Stimulated activated CD4-positive, alpha-beta T cell treated with anti-CD3 and anti-CD28 coated beads, Interleukin-2, amount 100 ng/mL, for 4 hours (primary cell): Measurements from ENCODE around the gene ARL17B.
"Not testable (repeated sequence)": the region's sequence is repeated elsewhere in the genome, so short reads cannot be mapped to it uniquely, and the experiment has no call there.

Source experiments
- DNase-seq: peaks from one replicate; pipeline ENCODE4 v3.0.0-alpha.2; 2020; ENCODE audit warnings: low read depth

Gene ARL17B

GRCh38 chr17:46287587-46287986, 74.0 kb downstream of the ARL17B start:
- DNase-seq = not testable (repeated sequence)

GRCh38 chr17:46286764-46287221, 74.8 kb downstream of the ARL17B start:
- peak; percentile 60 for DNase-seq

DNA sequence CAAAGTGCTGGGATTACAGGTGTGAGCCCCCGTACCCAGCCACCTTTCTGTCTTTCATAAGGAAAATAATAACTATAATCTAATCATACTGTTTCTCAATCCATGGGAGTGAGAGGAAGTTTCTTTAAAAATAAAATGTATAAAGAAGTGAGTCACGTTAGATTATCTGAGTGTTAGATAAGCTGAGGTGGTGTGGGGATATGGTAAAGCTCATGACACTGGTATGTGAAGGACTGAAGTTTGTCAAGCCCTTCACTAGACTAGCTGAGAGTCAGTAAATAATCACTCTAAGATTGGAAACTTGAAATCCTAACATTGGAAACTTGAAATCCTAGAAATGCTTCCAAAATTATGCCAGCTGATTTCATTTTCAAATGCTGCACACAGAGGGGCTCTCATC, 76.1 kb downstream of the ARL17B start:
- not testable (repeated sequence) for DNase-seq

DNA sequence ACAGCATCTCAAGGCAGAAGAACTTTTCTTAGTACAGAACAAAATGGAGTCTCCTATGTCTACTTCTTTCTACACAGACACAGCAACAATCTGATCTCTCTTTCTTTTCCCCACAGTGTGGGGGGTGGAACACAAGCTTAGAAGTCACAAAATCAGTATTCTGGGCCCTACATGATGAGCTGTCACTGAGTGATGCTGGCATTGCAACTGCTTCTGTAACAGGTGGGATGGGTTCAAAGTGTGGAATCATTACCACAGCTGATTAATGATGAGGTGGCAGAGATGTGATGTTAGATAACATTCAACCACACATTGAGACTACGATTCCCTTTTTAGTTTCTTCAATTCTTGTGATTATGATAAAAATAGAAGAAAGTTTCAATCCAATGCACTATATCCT, 77.1 kb downstream of the ARL17B start:
- DNase-seq = peak; percentile 59

DNA sequence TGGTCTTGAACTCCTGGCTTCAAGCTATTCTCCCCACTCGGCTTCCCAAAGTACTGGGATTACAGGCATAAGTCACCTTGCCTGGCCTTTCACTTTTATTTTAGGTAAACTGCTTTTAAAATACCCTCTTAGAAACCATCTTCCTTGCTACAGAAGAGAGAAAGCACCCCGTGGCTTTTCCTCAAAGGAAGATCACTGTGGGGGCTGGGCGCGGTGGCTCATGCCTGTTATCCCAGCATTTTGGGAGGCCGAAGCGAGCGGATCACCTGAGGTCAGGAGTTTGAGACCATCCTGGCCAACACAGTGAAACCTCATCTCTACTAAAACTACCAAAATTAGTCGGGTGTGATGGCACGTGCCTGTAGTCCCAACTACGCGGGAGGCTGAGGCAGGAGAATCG, 78.9 kb downstream of the ARL17B start:
- not testable (repeated sequence) for DNase-seq

DNA sequence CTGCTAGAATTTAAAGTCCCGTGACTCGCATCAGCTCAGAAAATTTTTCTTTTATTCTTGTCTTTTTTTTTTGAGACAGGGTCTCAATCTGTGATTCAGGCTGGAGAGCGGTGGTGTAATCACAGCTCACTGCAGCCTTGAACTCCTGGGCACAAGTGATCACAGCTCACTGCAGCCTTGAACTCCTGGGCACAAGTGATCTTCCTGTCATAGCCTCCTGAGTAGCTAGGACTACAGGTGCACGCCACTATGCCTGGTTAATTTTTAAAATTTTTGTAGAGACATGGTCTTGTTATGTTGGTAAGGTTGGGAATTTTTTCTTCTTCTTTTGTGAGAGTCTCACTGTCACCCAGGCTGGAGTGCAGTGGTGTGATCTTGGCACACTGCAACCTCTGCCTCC, 80.2 kb downstream of the ARL17B start:
- DNase-seq = not testable (repeated sequence)

- DNase-seq = not testable (repeated sequence)
Measured at GRCh38 chr17:46276728-46277479, 84.7 kb downstream of the ARL17B start.

DNA sequence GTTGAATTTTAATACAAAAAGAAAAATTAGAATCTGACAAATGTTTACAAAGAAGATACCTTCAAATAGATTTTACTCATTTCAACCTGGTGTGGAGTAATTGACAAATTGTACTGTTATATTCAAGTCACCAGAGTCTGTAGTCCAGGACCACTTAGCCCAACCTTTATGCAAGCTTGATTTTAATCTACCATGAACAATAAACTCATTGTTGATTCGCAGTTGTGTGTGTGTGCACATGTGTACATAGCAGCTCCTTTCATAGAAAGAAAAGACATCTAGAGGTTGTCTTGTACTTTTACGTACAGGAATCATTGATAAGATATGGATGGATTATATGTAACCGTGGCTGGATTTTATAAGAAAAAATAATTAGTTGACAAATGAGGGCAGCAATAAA, 87.3 kb downstream of the ARL17B start:
- no peak for DNase-seq

- no peak for DNase-seq
Measured at GRCh38 chr17:46273541-46274236, 87.9 kb downstream of the ARL17B start.

GRCh38 chr17:46270032-46270431, 91.5 kb downstream of the ARL17B start:
- no peak for DNase-seq

- DNase-seq = peak; percentile 81
Measured at GRCh38 chr17:46266656-46267544, 94.7 kb downstream of the ARL17B start.

GRCh38 chr17:46266063-46266655, 95.4 kb downstream of the ARL17B start:
- not testable (repeated sequence) for DNase-seq

GRCh38 chr17:46264456-46265198, 96.9 kb downstream of the ARL17B start:
- no peak for DNase-seq

GRCh38 chr17:46262271-46262670, 99.3 kb downstream of the ARL17B start:
- DNase-seq = no peak

DNA sequence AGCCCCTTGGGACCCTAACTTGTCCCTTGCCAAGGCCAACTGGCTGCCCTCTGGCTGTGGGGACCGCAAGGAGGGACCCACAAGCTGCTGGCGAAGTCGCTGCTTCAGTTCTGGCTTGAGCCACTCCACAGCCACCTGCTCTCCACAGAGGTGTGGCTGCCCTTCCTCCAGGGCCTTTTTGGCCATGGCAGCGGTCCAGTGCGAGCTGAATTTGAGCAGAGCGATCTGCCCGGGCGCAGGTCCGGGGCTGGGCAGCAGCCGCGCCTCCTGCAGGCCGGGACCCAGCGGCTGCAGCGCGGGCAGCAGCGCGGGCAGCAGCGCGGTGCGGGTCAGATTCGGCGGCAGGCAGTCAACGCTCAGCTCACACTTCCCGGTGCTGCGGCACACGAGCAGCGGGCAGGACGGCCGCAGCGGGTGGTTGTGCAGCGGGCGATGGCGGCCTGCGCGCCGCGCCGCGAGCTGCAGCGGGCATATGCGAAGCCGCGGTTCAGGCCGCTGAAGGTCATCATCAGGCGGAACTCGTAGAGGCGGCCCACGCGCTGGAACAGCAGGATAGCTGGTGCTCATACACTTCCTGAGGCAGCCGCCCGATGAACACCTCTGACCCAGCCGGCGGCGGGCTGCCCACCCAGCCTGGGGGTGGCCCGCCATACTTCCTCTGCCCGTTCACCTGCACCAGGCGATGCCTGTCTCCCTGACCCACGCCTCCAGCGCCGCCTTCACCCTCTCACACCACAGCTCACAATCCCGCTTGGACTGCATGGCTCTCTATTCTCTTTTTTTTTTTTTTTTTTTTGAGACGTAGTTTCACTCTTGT, 101.5 kb downstream of the ARL17B start:
- DNase-seq = not testable (repeated sequence)

GRCh38 chr17:46256369-46256768, 105.2 kb downstream of the ARL17B start:
- not testable (repeated sequence) for DNase-seq

- DNase-seq = not testable (repeated sequence)
Measured at GRCh38 chr17:46254215-46254614, 107.4 kb downstream of the ARL17B start.

- peak; percentile 62 for DNase-seq
Measured at GRCh38 chr17:46253722-46254121, 107.8 kb downstream of the ARL17B start.

DNA sequence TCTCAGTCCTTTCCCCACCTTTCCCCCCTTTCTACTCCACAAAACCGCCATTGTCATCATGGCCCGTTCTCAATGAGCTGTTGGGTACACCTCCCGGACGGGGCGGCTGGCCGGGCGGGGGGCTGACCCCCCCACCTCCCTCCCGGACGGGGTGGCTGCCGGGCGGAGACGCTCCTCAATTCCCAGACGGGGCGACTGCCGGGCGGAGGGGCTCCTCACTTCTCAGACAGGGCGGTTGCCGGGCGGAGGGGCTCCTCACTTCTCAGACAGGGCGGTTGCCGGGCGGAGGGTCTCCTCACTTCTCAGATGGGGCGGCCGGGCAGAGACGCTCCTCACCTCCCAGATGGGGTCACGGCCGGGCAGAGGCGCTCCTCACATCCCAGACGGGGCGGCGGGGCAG, 108.8 kb downstream of the ARL17B start:
- DNase-seq = not testable (repeated sequence)

DNA sequence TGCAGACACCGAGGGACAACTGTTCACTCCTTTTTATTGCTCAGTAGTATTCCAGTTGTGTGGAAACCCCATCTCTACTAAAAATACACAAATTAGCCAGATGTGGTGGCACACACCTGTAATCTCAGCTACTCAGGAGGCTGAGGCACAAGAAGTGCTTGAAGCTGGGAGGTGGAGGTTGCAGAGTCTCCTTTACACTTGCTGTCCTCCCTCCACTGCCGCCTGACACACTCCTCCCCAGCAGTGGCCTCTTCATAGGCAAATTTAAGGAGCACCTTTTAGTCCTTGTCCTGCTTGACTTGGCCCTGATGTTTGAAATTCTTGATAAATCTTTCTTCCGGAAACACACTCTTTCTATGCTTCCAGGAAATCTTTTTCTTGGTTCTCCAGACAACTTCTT, 112.4 kb downstream of the ARL17B start:
- not testable (repeated sequence) for DNase-seq
